Spleen (tissue), 11 donors: ENCODE data around the gene COBL. TPM values are rescaled to one million over a fixed set of nuclear protein-coding genes. Genes with fewer than 3 reads are reported as not detected.

Source experiments
- DNase-seq: peaks from one replicate; pipeline ENCODE4 v3.0.0-alpha.2; 2020
- H3K27ac ChIP-seq, 8 donors: fragments of 200-600 bp; sonication (generic) in 7 of 8; 1 replicate in 4 of 8; 2 replicates in 4 of 8; pipeline versions ENCODE4 v1.5.0 to v1.8.0; 2016 to 2021; ENCODE audit warnings: inconsistent platforms in 4 of 8, mild to moderate bottlenecking in 4 of 8, moderate library complexity in 1 of 8
- H3K27me3 ChIP-seq, 7 donors: fragments of 200-600 bp; sonication (generic) in 6 of 7; replicated peaks in 1 of 7; 1 replicate in 4 of 7; 2 replicates in 3 of 7; pipeline versions ENCODE4 v1.5.0 to v1.8.0; 2016 to 2021; ENCODE audit warnings: inconsistent platforms in 3 of 7, mild to moderate bottlenecking in 1 of 7
- H3K36me3 ChIP-seq, 6 donors: fragments of 200-600 bp; sonication (generic) in 5 of 6; 1 replicate in 4 of 6; 2 replicates in 2 of 6; pipeline versions ENCODE4 v1.5.0 to v1.8.0; 2016 to 2021; ENCODE audit warnings: inconsistent platforms in 2 of 6
- H3K4me1 ChIP-seq, 6 donors: fragments of 200-600 bp; sonication (generic) in 5 of 6; 1 replicate in 3 of 6; 2 replicates in 3 of 6; pipeline versions ENCODE4 v1.5.0 to v1.8.0; 2016 to 2021; ENCODE audit warnings: inconsistent platforms in 3 of 6
- H3K4me3 ChIP-seq, 8 donors: fragments of 200-600 bp; sonication (generic) in 7 of 8; 1 replicate in 4 of 8; 2 replicates in 4 of 8; pipeline versions ENCODE4 v1.5.0 to v1.8.0; 2016 to 2021; ENCODE audit warnings: inconsistent platforms in 4 of 8, mild to moderate bottlenecking in 4 of 8, moderate library complexity in 2 of 8
- H3K9me3 ChIP-seq, 8 donors: fragments of 200-600 bp; sonication (generic) in 7 of 8; 1 replicate in 4 of 8; 2 replicates in 4 of 8; pipeline versions ENCODE4 v1.5.0 to v1.8.0; 2016 to 2021; ENCODE audit warnings: inconsistent platforms in 4 of 8
- POLR2A ChIP-seq, 3 donors: fragments of 450-650 bp; IDR thresholded peaks; one replicate each; pipeline ENCODE4 v1.5.1; 2017; ENCODE audit warnings: antibody characterized with exemption in 3 of 3, mild to moderate bottlenecking in 1 of 3
- POLR2AphosphoS5 ChIP-seq, 3 donors: sonication (generic); formaldehyde crosslinking; IDR thresholded peaks; one replicate each; pipeline ENCODE4 v1.5.1; 2017; ENCODE audit warnings: antibody characterized with exemption in 3 of 3
- WGBS, 5 donors: extraction: QIAGEN DNeasy Blood & Tissue Kit in 3 of 5; methylation state at CpG; one replicate each; pipeline versions ENCODE4 v1.1.5 to v1.1.7; 2013 to 2018; 5-methylcytosine and 5-hydroxymethylcytosine counted together
- intact Hi-C: fragments of 100-400 bp; cut with DNase I; formaldehyde crosslinking; loops from one replicate; pipeline ENCODE4 v1.15.0; 2023; ENCODE audit warnings: low total_unique reads
- polyA plus RNA-seq, 3 donors: library from polyadenylated mRNA; stranded (reverse); fragments of 200-250 nt; gene quantifications; one replicate each; pipeline ENCODE4 v1.2.1, GENCODE V29; 2013
- total RNA-seq, 7 donors: library from RNA; depleted of rRNA in 3 of 7; stranded (reverse); fragments of >200 nt in 3 of 7; fragmentation: NEBNext Ultra II Directional in 4 of 7; extraction: Animal tissue kit (Norgen Biotek cat#: 25700) in 4 of 7; gene quantifications; one replicate each; pipeline versions ENCODE4 v1.1.0 to v1.2.1, GENCODE V29; 2016 to 2021
- TF ChIP-seq, protein P1 (sequence below), 11 experiments: fragments of 200-600 bp in 7 of 11; fragments of 450-650 bp in 4 of 11; sonication (generic) in 4 of 11; IDR thresholded peaks in 8 of 11; conservative IDR thresholded peaks in 3 of 11; 1 replicate in 7 of 11; 2 replicates in 4 of 11; pipeline versions ENCODE4 v1.4.0 to v1.8.0; 2016 to 2021; ENCODE audit warnings: antibody characterized with exemption in 11 of 11, inconsistent platforms in 4 of 11, mild to moderate bottlenecking in 1 of 11
- donor health status: healthy with polysubstance abuse.
- donor health status: DM: no; HTN: no; CAD: no; lungs with moderate emphysema.
- donor health status: DM: no; HTN: no; CAD: no.
- donor health status: Bipolar disorder and iron deficiency.
- donor health status: healthy.
- donor health status: DM: no; HTN: no; CAD: no.
- donor health status: DM: yes; HTN: yes; CAD: no.

The COBL gene
- total and polyA plus RNA-seq, 10 donors, result 0.09 to 0.80 (median 0.57) TPM; not detected in 1

DNA sequence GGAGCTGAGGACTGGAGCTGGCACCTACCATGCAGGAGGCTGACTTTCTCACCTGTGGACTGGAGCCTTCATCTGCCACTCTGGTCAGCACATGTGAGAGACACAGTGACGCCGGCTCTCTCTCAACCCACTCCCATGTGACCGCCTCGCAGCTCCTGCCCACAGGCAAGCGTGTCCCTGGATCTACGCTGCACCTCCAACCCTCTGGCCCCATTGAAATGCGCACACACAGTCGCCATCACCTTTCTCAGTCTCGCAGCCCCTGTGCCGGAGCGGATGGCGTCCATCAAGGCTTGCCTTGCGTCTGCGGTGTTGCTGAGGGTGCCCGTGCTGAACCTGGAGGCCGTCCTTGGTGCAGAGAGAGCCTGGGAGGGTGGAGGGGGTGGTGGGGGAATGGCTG, 291.7 kb downstream of the COBL start:
- Histone ChIP-seq H3K27me3 (no peaks in the 10 kb centered on the region), H3K9me3 (no peaks in the 10 kb centered on the region), H3K36me3 (no peaks in the 10 kb centered on the region), H3K27ac (no peak overlapping the region), H3K4me3 (no peak overlapping the region), H3K4me1 (no peaks in the 10 kb centered on the region)
- DNase-seq, result no peak
- 86 to 95% (median 93%) methylated on average over 10 to 16 of the region's 16 CpGs for WGBS, 5 donors
- TF ChIP-seq POLR2AphosphoS5 (IDR thresholded peaks at IDR 0.05), result no peak
- TF ChIP-seq POLR2A (IDR thresholded peaks at IDR 0.05), result no peak
- TF ChIP-seq, protein P1, sequence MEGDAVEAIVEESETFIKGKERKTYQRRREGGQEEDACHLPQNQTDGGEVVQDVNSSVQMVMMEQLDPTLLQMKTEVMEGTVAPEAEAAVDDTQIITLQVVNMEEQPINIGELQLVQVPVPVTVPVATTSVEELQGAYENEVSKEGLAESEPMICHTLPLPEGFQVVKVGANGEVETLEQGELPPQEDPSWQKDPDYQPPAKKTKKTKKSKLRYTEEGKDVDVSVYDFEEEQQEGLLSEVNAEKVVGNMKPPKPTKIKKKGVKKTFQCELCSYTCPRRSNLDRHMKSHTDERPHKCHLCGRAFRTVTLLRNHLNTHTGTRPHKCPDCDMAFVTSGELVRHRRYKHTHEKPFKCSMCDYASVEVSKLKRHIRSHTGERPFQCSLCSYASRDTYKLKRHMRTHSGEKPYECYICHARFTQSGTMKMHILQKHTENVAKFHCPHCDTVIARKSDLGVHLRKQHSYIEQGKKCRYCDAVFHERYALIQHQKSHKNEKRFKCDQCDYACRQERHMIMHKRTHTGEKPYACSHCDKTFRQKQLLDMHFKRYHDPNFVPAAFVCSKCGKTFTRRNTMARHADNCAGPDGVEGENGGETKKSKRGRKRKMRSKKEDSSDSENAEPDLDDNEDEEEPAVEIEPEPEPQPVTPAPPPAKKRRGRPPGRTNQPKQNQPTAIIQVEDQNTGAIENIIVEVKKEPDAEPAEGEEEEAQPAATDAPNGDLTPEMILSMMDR (IDR thresholded peaks at IDR 0.05 in 8 of 11, conservative IDR thresholded peaks at IDR 0.05 in 3 of 11), result no peak
- intact Hi-C loops, result no loop called here

DNA sequence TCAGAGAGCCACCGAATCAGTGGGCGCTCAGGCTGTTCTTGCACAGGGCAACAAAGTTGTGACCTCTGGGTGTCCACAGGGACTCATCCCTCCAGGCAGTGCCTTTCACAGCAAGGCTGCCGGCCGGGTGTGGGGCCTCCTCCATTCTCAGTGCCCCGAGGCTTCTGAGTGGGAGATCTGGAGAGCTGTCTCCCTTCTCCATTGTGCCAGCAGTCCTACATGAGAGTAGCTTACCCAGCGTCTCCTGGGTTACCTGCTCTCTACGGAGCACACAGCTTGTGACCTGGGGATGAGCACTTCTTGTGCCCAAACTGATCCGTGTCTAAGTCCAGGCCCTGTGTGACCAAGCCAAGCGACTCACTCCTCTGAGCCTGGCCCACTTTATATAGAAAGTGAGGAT, 293.1 kb downstream of the COBL start:
- WGBS, 5 donors, result 83 to 97% (median 91%) methylated on average over 5 to 9 of the region's 9 CpGs
- intact Hi-C loops, result no loop called here
- no peaks in the 10 kb centered on the region for H3K4me1 ChIP-seq
- no peak overlapping the region for H3K4me3 ChIP-seq
- H3K36me3 ChIP-seq, result no peaks in the 10 kb centered on the region
- H3K27ac ChIP-seq, result no peak overlapping the region
- no peaks in the 10 kb centered on the region for H3K27me3 ChIP-seq
- H3K9me3 ChIP-seq, result no peaks in the 10 kb centered on the region
- TF ChIP-seq POLR2A (IDR thresholded peaks at IDR 0.05) (no peak), POLR2AphosphoS5 (IDR thresholded peaks at IDR 0.05) (no peak)
- TF ChIP-seq, protein P1 (IDR thresholded peaks at IDR 0.05 in 8 of 11, conservative IDR thresholded peaks at IDR 0.05 in 3 of 11), result no peak
- DNase-seq, result no peak

DNA sequence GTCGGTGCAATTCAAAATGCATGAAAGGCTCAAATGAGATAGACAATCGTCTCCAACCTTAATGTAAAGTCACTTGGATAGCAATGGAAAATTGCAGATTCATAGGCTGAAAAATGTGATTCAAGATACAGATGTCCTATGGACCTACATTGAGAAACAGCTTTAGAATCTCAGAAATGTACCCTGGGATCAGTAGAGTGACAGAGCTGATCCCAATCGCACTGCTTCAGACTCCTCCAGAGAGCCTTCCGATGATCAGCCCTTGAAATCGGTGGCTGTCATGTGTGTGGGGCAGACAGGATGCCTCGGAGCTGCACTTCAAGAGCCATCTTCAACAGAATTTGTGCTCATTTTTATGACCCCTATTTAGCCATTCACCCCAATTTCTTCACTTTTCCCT, 293.8 kb downstream of the COBL start:
- intact Hi-C loops, result no loop called here
- 80 to 92% (median 87%) methylated on average over 6 of the region's 6 CpGs for WGBS, 5 donors
- no peak for TF ChIP-seq POLR2AphosphoS5 (IDR thresholded peaks at IDR 0.05)
- TF ChIP-seq, protein P1 (IDR thresholded peaks at IDR 0.05 in 8 of 11, conservative IDR thresholded peaks at IDR 0.05 in 3 of 11), result no peak
- TF ChIP-seq POLR2A (IDR thresholded peaks at IDR 0.05), result no peak

DNA sequence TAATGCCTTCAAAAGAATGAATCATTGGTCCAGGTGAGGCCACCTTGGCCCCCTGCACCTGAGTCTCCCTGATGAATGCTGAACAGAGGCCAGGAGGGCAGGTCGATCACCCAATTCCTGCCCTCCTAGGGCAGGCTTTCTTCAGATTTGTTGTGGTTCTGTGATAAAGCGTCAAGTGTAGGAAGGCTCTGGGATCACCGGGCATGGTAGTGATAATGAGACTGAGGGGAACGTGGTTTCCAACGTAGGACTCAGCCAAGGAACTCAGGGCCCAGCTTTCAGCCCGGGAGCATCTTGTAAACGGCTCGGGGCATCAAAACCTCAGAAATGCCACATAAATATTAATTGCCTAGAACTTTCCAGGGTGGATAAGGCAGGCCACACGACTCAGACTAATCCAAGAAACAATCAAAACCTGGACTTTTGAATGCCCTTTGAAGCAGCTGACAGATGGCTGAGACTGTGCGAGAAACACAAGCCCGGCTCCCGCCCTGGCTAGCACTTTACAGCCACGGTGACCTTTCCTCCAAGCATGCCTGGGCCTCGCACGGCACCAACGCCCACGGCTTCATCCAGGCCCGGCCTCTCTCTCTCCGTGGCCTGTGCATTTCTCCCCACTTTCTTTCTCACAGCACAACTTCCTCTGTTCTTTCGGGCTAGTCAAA, 294.6 kb downstream of the COBL start:
- H3K27ac ChIP-seq, result no peak overlapping the region
- no peaks in the 10 kb centered on the region for H3K27me3 ChIP-seq
- 76 to 92% (median 84%) methylated on average over 20 of the region's 20 CpGs for WGBS, 5 donors
- H3K9me3 ChIP-seq, result no peaks in the 10 kb centered on the region
- no peaks in the 10 kb centered on the region for H3K36me3 ChIP-seq
- no peaks in the 10 kb centered on the region for H3K4me1 ChIP-seq
- DNase-seq, result no peak
- TF ChIP-seq, protein P1 (IDR thresholded peaks at IDR 0.05 in 8 of 11, conservative IDR thresholded peaks at IDR 0.05 in 3 of 11), result no peak
- TF ChIP-seq POLR2A (IDR thresholded peaks at IDR 0.05) (no peak), POLR2AphosphoS5 (IDR thresholded peaks at IDR 0.05) (no peak)
- intact Hi-C loops, result no loop called here
- no peak overlapping the region for H3K4me3 ChIP-seq

More for the DNA sequence above, 293.8 kb downstream of the COBL start:
- Histone ChIP-seq H3K4me3 (no peak overlapping the region), H3K4me1 (no peaks in the 10 kb centered on the region), H3K9me3 (no peaks in the 10 kb centered on the region), H3K27me3 (no peaks in the 10 kb centered on the region), H3K36me3 (no peaks in the 10 kb centered on the region), H3K27ac (no peak overlapping the region)
- no peak for DNase-seq
